Adipocyte (in vitro differentiated cells): ENCODE measurements around the gene ENTHD1.
"Not testable (repeated sequence)": the region's sequence is repeated elsewhere in the genome, so short reads cannot be mapped to it uniquely, and the experiment has no call there.

ENCODE experiments used
- DNase-seq: peaks from one replicate; pipeline ENCODE4 v3.0.0-alpha.2; 2015; ENCODE audit warnings: low read depth
- H3K27me3 ChIP-seq: replicated peaks from 2 replicates; pipeline ENCODE4 v1.7.0; 2013; ENCODE audit warnings: mild to moderate bottlenecking, low read length, moderate library complexity; ENCODE audit not compliant: control insufficient read depth, insufficient read depth
- H3K36me3 ChIP-seq: 2 replicates; pipeline ENCODE4 v1.7.0; 2013; ENCODE audit warnings: low read length, mild to moderate bottlenecking, moderate library complexity; ENCODE audit not compliant: control insufficient read depth, insufficient read depth, severe bottlenecking
- H3K4me1 ChIP-seq: 2 replicates; pipeline ENCODE4 v1.7.0; 2013; ENCODE audit warnings: mild to moderate bottlenecking, low read length, moderate library complexity; ENCODE audit not compliant: control insufficient read depth, insufficient read depth
- H3K4me3 ChIP-seq: 2 replicates; pipeline ENCODE4 v1.7.0; 2013; ENCODE audit warnings: mild to moderate bottlenecking, low read length, moderate library complexity
- H3K9ac ChIP-seq: 2 replicates; pipeline ENCODE4 v1.7.0; 2013; ENCODE audit warnings: mild to moderate bottlenecking, low read length, moderate library complexity
- H3K9me3 ChIP-seq: 2 replicates; pipeline ENCODE4 v1.7.0; 2013; ENCODE audit warnings: mild to moderate bottlenecking, low read length, moderate library complexity; ENCODE audit not compliant: control insufficient read depth

Gene ENTHD1

GRCh38 chr22:39908136-39908535, 14.6 kb upstream of the ENTHD1 start:
- H3K4me1 ChIP-seq = no peaks in the 10 kb centered on the region
- no peak overlapping the region for H3K9ac ChIP-seq
- H3K27me3 ChIP-seq = peaks cover 29% of the 10 kb centered on the region
- DNase-seq = no peak
- H3K36me3 ChIP-seq = no peaks in the 10 kb centered on the region
- no peaks in the 10 kb centered on the region for H3K9me3 ChIP-seq
- no peak overlapping the region for H3K4me3 ChIP-seq

GRCh38 chr22:39907605-39908097, 14.1 kb upstream of the ENTHD1 start:
- H3K27me3 ChIP-seq = peaks cover 27% of the 10 kb centered on the region
- DNase-seq = no peak
- H3K36me3 ChIP-seq = no peaks in the 10 kb centered on the region
- no peaks in the 10 kb centered on the region for H3K4me1 ChIP-seq
- H3K9ac ChIP-seq = no peak overlapping the region
- H3K9me3 ChIP-seq = no peaks in the 10 kb centered on the region
- no peak overlapping the region for H3K4me3 ChIP-seq

GRCh38 chr22:39907047-39907446, 13.5 kb upstream of the ENTHD1 start:
- no peak for DNase-seq
- H3K9ac ChIP-seq = no peak overlapping the region

GRCh38 chr22:39906207-39906606, 12.6 kb upstream of the ENTHD1 start:
- Histone ChIP-seq H3K27me3 (peaks cover 31% of the 10 kb centered on the region), H3K9ac (no peak overlapping the region), H3K9me3 (no peaks in the 10 kb centered on the region), H3K4me3 (no peak overlapping the region), H3K36me3 (no peaks in the 10 kb centered on the region), H3K4me1 (no peaks in the 10 kb centered on the region)
- no peak for DNase-seq

More at GRCh38 chr22:39907047-39907446, 13.5 kb upstream of the ENTHD1 start:
- no peaks in the 10 kb centered on the region for H3K36me3 ChIP-seq
- H3K4me1 ChIP-seq = no peaks in the 10 kb centered on the region
- no peak overlapping the region for H3K4me3 ChIP-seq
- H3K27me3 ChIP-seq = peaks cover 23% of the 10 kb centered on the region
- no peaks in the 10 kb centered on the region for H3K9me3 ChIP-seq

GRCh38 chr22:39905687-39906086, 12.1 kb upstream of the ENTHD1 start:
- Histone ChIP-seq H3K9ac (no peak overlapping the region), H3K4me3 (no peak overlapping the region), H3K27me3 (peaks cover 36% of the 10 kb centered on the region), H3K9me3 (no peaks in the 10 kb centered on the region), H3K36me3 (no peaks in the 10 kb centered on the region), H3K4me1 (no peaks in the 10 kb centered on the region)
- DNase-seq = no peak

- DNase-seq = no peak
- H3K9ac ChIP-seq = no peak overlapping the region
- H3K4me3 ChIP-seq = no peak overlapping the region
- H3K4me1 ChIP-seq = no peaks in the 10 kb centered on the region
- peaks cover 43% of the 10 kb centered on the region for H3K27me3 ChIP-seq
- no peaks in the 10 kb centered on the region for H3K9me3 ChIP-seq
- no peaks in the 10 kb centered on the region for H3K36me3 ChIP-seq
Observed at GRCh38 chr22:39904862-39905261, 11.3 kb upstream of the ENTHD1 start.

GRCh38 chr22:39904024-39904423, 10.5 kb upstream of the ENTHD1 start:
- H3K4me3 ChIP-seq, H3K9ac ChIP-seq, DNase-seq, H3K36me3 ChIP-seq, H3K4me1 ChIP-seq, H3K9me3 ChIP-seq: not testable (repeated sequence)
- H3K27me3 ChIP-seq = peaks cover 43% of the 10 kb centered on the region

- DNase-seq = no peak
- no peaks in the 10 kb centered on the region for H3K9me3 ChIP-seq
- H3K36me3 ChIP-seq = no peaks in the 10 kb centered on the region
- no peak overlapping the region for H3K9ac ChIP-seq
- peaks cover 36% of the 10 kb centered on the region for H3K27me3 ChIP-seq
- peaks cover 5% of the 10 kb centered on the region for H3K4me1 ChIP-seq
- no peak overlapping the region for H3K4me3 ChIP-seq
Observed at GRCh38 chr22:39901565-39902146, 8.1 kb upstream of the ENTHD1 start.

- Histone ChIP-seq H3K36me3 (no peaks in the 10 kb centered on the region), H3K27me3 (peaks cover 36% of the 10 kb centered on the region), H3K9ac (no peak within 1 kb of the TSS), H3K4me3 (no peak within 1 kb of the TSS), H3K4me1 (peaks cover 12% of the 10 kb centered on the region), H3K9me3 (no peaks in the 10 kb centered on the region)
- no peak for DNase-seq
Observed at GRCh38 chr22:39900306-39901227, 7.0 kb upstream of the ENTHD1 start, which contains the start of gene GRAP2. Gene GRAP2, plus strand, starts transcription at chr22:39901084. Its CDS starts 46,023 bp downstream, at chr22:39947107.

GRCh38 chr22:39898997-39899396, 5.4 kb upstream of the ENTHD1 start:
- DNase-seq = no peak
- H3K9ac ChIP-seq = no peak overlapping the region
- H3K36me3 ChIP-seq = no peaks in the 10 kb centered on the region
- H3K9me3 ChIP-seq = no peaks in the 10 kb centered on the region
- H3K27me3 ChIP-seq = peaks cover 39% of the 10 kb centered on the region
- H3K4me3 ChIP-seq = no peak overlapping the region
- peaks cover 13% of the 10 kb centered on the region for H3K4me1 ChIP-seq

GRCh38 chr22:39897841-39898240, 4.3 kb upstream of the ENTHD1 start:
- Histone ChIP-seq H3K4me3 (no peak overlapping the region), H3K9ac (no peak overlapping the region), H3K36me3 (no peaks in the 10 kb centered on the region), H3K4me1 (peaks cover 13% of the 10 kb centered on the region), H3K9me3 (no peaks in the 10 kb centered on the region), H3K27me3 (peaks cover 47% of the 10 kb centered on the region)
- no peak for DNase-seq
